Non-pigmented ciliary epithelial cell (primary cell): ENCODE results near the gene PDHB.
"Not testable (repeated sequence)": the region's sequence is repeated elsewhere in the genome, so short reads cannot be mapped to it uniquely, and the experiment has no call there.

Experiments
- DNase-seq: peaks from one replicate; pipeline ENCODE4 v3.0.0-alpha.2; 2010; ENCODE audit warnings: low read depth

PDHB gene

DNA sequence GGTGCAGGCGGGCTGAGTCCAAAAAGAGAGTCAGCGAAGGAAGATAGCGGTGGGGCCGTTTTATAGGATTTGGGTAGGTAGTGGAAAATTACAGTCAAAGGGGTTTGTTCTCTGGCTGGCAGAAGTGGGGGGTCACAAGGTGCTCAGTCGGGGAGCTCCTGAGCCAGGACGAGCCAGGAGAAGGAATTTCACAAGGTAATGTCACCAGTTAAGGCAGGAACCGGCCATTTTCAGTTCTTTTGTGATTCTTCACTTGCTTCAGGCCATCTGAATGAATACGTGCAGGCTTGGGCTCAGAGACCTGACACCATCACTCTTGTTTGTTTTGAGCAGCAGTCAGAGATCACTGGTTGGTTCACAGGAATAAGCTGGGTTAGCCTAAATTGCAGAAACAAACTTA is 3.6 kb upstream of the PDHB start:
- DNase-seq = not testable (repeated sequence)

DNA sequence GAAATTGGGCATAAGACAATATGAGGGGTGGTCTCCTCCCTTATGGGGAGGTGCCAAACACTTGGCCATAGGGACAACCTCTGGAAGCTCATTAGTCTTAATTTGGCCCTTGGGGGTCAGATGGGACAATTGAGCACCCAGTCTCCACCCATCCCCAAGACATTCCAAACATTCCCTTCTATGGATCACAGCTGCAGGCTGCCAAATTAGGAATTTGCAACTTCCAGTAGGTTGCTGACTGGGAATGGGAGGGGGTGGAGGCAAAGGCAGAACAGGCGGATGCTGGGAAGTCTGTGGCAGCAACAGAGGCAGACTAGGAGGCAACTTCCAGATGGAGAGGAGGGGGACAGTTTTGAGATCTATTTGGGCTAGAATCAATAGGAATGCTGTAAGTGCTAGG is 1.4 kb upstream of the PDHB start:
- peak; percentile 38 for DNase-seq

- DNase-seq = no peak
Measured at GRCh38 chr3:58434511-58434910, 879 bp upstream of the PDHB start.

- DNase-seq = no peak
Measured at GRCh38 chr3:58434168-58434504, 504 bp upstream of the PDHB start.

GRCh38 chr3:58432905-58433304 is 727 bp downstream of the PDHB start:
- no peak for DNase-seq

- no peak for DNase-seq
Measured at GRCh38 chr3:58429657-58430056, 4.0 kb downstream of the PDHB start.

- no peak for DNase-seq
Measured at GRCh38 chr3:58427661-58428361, 5.8 kb downstream of the PDHB start.

DNA sequence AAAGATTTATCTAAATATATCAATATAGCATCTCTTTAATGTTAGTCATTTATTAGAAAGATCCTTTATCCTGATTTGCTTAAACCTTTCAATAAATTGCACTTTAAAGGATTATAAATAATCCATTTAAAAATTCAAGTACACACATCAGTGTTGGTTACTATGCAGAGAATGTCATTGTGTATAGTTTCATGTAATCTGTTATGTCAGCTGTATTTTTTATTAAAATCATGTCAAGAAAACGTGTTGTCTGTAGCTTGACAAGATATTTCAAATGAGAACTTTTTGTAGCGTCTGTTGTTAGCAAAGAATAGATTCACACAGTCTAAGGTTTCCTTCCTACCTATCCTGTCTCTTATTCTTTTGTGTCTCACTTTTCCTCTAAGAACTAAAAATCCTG is 7.8 kb downstream of the PDHB start:
- no peak for DNase-seq

DNA sequence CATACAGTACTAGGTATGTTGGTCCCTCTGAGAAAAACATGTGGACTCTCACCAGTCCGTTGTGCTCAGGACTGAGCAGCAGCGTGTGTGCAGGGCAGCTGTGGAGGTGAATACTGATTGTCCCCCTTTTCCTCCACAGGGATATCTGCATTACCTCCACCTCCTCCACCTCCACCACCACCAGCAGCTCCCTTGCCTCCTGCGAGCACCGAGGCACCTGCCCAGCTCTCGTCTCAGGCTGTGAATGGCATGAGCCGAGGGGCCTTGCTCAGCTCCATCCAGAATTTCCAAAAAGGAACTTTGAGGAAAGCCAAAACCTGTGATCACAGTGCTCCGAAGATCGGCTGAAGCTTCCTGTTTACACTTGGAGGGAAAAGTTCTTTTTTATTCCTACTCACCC is 9.0 kb downstream of the PDHB start:
- DNase-seq = no peak

DNA sequence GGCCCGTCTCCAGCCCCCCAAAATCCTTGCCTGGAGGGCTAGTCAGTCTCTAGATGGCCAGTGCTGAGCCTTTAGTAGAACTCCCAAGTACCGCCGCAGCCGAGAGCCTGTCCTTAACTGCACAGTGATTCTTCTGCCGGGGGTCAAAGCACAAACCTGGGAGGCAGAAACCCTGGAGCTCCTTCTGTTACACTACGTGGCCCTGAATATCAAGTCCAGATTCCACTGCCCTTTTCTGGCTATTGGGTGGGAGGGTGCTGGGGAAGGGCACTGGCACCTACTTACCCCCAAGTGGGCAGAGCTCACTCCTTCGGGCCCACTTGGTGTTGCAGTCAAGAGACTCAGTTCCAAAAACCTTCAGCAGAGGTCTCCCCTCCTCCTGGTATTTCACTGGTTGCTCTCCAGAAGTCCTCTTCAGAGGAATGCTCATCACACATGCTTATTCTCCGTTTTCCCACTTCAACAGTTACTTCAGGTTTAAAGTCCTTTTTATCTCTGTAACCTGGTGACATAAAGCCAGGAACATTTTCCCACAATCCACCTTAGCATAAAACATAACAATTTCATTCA is 10.8 kb downstream of the PDHB start:
- DNase-seq = no peak

DNA sequence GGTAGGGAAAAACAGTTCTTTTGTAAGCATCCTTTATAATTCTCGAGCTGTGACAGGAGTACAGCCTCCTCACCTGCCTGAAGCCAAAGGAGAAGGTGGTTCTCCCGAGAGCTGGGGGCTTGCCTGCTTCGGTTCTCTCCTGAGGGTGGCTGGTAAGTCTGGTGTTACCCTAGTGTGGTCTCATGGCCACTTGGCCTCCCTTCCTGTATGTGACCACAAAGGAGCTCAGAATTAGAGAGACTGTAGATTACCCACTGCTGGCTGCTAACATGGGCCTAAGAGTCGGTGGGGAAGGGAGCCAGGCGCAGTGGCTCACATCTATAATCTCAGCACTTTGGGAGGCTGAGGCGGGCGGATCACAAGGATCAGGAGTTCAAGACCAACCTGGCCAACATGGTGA is 12.6 kb downstream of the PDHB start:
- no peak for DNase-seq

DNA sequence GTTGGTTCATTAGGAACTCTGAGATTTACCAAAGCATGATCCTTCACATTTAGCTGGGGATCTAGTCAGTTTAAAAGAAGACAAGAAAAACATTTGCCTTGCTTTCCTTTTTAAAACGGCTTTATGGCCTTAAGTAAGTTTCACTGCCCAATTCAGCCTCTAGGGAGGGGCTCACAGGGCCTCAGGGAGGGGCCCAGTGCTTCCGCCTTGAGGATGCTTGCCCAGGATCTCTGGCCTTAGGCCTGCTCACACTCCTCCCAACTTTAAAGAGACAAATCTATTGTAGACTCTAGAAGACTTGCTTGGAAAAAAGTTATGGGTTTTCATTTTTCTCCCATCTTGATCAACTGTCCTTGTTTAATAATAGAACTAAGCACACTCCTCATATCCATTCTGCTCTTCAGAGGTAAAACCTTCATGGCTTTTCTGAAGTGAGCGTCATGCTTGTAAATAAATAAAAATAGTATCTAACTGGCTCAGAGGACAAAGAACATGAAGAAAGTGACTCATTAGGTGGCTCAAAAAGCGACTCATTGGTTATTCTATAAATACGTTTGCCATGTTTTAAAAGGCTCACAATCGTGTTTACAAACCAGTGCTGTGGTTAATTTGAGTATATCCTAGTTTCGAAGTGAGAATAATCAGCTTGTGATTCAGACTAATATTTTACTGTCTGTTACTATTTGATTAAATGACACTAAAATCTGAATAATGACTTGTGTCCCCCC is 13.7 kb downstream of the PDHB start:
- no peak for DNase-seq

DNA sequence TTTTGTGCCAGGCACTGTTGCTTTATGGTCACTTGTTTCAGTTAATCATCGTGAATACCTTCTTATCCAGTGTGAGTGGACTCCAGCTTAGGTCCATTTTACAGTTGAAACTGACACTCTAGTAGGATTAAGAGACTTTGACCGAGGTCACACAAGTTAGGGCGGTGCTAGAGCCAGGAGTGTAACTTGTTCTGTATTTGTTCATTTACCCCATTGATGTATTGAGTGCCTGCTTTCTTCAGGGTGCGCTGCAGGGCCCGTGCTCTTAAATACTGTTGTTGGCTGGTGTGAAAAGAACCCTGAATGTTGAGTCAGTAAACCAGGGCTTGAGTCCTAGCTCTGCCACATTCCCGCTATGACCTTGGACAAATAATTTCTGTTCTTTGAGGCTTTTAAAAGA is 15.4 kb downstream of the PDHB start:
- no peak for DNase-seq

DNA sequence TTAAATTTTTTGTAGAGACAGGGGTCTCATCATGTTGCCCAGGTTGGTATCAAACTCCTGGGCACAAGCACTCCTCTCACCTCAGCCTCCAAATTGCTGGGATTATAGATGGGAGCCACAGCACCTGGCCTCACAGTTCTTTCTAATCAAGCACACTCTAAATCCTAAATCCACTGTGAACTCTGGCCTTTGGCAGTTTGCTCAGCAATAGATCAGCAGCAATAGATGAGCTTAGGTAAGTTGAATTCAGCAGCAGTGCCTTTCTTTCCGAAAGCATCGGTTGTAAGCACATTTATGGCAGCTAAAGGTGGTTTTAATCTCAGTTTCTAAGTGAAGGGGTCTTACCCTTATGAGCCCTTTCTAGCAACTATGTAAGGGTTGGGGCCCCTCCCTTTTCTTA is 16.6 kb downstream of the PDHB start:
- no peak for DNase-seq

DNA sequence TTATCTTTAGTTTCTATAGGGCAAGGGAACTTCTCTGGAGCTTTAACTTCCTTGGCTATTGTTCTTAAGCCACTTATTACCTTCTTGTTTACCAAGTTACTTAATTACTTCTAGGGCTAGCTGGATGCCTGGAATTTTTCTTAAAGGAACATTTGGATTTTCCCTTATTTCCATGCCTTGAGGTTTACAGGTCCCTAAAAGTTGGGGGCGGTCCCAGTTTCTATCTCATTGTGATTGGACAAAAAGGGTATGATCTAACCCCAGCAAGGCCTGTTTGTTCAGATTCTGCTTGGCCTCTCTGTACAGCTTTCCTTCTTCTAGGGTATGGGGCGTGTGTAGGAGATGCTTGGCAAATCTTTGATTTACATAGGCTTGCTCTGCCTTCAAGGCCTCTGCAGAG is 17.4 kb downstream of the PDHB start:
- DNase-seq = no peak

DNA sequence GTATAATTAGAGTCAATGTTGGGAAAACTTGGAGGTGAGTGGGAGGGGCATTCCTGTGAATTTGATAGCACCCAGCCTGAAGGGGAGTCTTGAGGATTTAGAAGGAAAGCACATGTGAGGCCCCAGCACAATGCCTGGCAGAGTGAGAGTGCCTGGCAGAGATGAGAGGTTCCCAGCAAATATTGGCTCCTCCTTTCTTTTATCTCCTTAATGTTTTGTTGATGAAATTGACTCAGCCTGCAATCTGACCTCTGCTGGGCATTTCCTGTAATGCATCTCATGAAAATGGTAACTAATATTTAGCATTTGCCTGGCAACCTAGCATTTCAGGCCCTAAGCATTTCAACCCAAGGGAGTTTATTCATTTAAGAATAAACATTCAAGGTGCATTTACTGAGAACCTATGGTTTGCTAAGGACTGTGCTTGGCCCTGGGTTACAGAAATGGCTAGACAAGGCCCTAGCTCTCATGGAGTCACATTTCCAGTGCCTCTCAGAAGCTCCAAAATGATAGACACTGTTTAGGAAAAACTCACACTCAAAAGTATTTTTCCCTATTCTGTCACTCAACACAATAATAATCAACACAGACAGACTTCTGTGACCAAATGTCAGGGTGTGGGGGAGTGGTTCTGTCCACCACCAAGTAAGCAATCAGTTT is 19.0 kb downstream of the PDHB start:
- DNase-seq = no peak

GRCh38 chr3:58411851-58412830 is 21.5 kb downstream of the PDHB start:
- DNase-seq = no peak

DNA sequence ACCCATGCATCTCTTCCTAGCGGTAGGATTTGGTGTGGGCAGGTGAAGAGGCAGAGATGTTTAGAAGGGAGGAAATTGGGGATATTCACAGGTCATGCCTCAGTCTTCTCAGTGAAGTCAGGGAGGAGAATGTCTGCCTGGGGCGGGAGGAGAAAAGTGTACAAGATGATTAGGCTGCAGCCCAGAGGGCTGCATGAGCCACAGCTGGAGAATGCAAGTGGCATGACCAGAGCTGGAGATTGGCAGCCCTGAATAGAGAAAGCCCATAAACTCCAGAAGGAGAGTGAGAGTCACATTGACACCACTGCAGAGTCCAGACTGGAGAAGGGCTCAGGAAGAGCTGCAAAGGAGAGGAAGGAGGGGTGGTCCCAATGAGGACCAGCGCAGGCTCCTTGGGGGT is 22.6 kb downstream of the PDHB start:
- no peak for DNase-seq

DNA sequence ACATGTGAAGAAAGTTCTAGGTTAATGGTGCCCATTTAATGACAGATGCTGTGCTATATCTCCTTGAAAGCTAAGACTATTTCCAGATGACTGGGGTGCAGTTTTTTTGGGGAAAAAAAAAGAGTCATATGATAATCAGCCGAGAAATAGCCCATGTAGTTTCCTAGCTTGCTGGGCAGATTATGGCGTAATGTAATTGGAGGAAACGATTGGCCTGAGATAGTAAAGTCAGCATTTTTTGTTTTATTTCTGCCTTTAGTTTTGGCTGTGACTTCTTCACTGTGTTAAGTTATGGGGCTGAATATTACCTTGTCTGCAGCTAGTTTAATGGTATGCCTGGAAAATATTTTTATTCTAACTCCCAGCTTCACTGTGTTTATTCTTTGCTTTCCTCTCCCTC is 24.0 kb downstream of the PDHB start:
- DNase-seq = no peak

DNA sequence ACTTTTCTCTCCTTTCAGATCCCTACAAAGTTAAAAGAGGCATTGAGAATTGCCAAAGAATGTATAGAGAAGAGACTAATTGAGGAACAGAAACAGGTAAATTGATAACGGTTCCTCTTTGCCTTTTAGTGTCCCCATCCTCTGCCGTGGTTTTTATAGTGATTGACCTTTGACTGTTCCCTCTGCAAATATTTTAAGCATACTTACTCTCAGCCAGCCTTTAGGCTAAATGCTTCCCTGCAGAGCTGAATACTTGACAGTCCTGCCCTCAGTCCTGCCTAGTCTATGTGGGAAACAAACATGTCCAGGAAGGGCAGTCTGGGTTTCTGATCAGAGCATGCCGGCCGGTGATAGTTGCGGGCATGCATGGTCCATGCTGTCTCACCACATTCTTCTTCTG is 24.7 kb downstream of the PDHB start:
- no peak for DNase-seq

DNA sequence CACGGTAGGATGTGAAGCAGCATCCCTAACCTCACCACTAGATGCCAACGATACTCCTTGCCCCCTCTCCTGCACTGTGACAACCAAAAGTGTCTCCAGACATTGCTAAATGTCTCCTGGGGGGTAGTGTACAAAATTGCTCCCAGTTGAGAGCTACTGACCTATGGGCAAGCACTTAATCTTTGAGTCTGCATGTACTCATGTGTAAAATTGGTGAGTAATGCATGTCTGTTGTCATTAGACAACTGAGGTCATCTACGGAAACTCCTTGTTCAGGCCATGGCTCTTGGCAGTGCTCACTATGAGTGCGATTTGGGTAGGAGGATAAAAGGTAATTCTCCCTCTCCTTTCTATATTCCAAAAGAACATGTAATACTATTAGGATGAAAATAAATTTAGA is 29.2 kb downstream of the PDHB start:
- peak; percentile 71 for DNase-seq

DNA sequence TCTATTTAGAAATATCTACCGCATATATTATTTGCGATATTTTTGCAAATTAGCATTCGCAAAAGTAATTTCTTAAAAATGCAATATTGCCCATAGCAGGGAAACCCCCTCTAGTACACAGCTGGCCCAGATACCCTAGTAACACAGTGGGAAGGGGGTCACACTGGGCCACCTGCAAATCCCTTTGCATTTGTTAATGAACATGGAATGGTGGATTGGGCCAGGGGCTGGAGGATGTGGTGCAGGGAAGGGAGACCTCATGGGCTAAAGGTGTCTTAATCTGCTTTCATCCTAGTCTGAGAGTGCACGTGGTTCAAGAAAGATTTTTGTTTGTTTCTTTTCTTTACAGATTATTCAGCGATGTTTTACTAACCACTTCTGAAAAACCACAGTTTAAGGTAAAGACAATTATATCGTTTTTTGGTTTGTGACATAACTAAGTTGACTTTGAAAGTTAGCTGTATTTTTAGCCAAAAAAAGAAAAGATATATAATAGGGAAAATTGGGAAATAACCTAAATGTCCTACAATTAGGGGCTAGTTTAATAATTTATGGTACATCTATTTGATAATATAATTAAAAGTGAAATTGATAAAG is 30.0 kb downstream of the PDHB start:
- no peak for DNase-seq
